Anterior cingulate cortex (tissue), 58 donors: ENCODE measurements around the gene CDH23.

ENCODE experiments used
- DNase-seq, 58 donors: peaks; one replicate each; lab custom pipeline; 2025; lab: John Stamatoyannopoulos, UW

Gene CDH23

DNA sequence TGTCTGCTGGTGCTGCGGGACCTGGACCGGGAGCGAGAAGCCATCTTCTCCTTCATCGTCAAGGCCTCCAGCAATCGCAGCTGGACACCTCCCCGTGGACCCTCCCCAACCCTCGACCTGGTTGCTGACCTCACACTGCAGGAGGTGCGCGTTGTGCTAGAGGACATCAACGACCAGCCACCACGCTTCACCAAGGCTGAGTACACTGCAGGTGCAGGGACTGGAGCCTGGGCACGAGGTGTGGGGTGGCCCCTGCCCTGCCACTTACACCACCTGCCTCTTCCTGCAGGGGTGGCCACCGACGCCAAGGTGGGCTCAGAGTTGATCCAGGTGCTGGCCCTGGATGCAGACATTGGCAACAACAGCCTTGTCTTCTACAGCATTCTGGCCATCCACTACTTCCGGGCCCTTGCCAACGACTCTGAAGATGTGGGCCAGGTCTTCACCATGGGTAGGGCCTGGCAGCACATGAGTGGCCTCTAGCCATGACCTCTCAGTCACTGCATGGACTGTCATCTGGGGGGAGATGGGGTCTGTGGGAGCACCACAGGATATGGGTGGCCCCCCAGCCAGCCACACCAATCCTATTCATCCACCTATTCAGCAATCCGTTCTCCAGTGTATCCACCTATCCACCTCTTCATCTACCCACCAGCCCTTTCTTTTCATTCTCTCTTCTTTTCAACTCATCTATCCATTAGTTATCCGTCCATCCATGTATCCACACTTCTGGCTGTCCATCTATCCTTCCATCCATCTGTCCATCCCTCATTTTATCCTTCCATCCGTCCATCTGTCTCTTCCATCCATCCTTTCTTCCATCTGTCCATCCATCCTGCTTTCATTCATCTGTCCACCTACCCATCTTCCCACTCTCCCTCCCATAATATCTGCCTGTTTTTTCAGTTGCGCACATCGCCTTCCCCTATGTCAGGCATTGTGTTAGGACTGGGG, 411.1 kb downstream of the CDH23 start:
- DNase-seq, result no peak

DNA sequence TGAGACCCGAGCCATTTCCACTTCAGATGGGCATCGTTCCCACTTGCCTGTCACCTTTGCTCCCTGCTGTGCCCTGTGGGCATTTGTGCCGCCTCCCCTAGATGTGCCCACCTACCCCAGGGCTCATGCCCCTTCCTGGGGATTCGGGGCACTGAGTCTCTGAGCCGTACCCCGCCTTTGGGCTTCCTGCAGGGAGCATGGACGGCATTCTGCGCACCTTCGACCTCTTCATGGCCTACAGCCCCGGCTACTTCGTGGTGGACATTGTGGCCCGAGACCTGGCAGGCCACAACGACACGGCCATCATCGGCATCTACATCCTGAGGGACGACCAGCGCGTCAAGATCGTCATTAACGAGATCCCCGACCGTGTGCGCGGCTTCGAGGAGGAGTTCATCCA, 412.9 kb downstream of the CDH23 start:
- DNase-seq, result no peak

DNA sequence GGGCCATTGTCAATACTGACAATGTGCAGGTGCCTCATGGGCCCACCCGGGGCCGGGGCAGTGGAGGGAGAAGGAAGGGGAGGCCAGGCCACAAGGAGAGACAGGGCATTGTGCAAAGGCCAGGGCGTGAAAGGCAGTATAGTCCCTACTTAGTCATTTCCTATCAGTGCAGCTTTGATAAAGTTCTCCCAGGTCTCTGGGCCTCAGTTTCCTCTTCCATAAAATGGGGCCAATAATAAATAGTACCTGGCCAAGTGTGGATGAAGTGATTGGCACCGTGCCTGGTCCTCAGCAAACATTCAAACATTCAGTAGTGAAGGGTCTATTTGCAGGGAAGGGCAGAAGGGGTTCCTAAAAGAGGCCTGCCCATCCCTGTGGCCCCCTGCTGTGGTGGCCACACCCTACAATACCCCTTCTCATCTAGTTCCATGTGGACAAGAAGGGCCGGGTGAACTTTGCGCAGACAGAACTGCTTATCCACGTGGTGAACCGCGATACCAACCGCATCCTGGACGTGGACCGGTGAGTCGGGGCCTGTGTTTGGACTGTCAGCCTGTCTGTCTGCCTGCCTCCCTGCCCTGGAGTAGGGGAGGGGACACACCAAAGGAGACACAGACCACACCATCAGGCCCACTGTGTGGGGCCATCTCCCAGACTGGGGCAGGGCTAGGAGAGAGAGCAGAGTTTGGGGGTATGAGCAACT, 413.5 kb downstream of the CDH23 start:
- no peak for DNase-seq

DNA sequence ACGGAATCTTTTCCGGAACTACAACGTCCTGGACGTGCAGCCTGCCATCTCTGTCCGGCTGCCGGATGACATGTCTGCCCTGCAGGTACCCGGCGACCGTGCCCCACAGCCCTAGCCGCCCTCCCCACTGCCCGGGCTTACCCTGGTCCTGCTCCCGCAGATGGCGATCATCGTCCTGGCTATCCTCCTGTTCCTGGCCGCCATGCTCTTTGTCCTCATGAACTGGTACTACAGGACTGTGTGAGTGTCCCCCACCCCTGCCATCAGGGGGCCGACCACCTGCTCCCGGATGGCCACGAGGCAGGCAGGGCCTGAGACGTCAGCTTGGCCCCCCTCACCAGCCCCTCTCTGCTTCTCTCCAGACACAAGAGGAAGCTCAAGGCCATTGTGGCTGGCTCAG, 414.6 kb downstream of the CDH23 start:
- no peak for DNase-seq

DNA sequence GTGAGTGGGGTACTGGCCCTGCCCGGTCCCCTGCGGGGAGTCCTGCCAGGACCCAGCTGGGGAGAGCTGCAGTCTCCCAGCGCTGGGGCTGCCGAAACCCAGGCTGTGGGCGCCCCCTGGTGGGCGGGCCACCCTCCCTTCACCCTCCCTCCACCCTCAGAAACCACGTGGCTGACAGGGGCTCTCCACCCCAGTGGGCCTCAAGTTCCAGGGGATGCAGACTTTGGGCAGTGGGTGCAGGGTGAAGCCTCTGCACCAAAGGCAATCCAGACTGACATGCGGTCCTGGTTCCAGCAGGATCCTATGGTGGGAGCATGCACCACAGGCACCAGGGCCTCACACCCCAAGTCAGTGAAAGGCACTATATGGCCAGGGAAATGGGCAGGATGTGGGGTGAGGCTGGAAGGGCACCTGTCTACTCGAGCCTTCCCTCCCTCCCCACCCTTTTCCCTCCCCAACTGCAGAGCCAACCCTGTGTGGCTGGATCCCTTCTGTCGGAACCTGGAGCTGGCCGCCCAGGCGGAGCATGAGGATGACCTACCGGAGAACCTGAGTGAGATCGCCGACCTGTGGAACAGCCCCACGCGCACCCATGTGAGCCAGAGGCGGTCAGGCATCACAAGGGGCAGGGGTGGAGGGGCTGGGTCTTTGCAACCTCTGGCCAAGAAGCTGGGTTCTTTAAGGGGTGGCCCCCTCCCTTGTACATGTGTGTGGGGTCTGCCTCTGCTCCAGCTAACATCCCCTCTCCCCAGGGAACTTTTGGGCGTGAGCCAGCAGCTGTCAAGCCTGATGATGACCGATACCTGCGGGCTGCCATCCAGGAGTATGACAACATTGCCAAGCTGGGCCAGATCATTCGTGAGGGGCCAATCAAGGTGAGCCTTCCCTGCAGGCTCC, 415.5 kb downstream of the CDH23 start:
- DNase-seq, result peak in 48 of 58 donors; percentile 7 to 78 (median 56)

DNA sequence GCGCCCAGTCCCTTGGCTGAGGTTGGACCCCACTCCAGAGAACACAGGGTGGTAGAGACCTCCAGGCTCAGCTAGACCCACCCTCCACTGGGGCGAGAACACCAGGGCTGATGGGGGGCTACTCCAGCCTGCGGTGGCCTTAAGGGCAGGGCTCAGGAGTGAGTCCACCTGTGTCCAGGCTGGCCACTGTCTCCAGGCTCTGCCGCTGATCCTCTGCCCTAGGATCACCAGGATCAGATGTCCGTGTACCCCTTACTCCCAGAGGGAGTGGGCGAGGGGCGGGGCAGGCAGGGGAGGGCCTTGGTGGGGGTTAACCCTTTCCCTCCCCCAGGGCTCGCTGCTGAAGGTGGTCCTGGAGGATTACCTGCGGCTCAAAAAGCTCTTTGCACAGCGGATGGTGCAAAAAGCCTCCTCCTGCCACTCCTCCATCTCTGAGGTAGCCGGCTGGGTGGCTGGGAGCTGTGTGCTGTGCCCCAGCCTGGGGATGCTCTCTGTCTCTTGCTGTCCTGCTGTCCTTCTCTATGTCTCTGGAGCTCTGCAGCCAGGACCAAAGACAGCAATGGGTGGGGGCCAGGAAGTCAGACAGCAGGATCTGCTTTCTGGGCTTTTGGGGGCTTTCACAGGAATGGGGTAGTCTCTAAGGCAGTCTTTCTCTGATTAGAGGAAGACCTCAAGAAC, 416.3 kb downstream of the CDH23 start:
- no peak for DNase-seq

DNA sequence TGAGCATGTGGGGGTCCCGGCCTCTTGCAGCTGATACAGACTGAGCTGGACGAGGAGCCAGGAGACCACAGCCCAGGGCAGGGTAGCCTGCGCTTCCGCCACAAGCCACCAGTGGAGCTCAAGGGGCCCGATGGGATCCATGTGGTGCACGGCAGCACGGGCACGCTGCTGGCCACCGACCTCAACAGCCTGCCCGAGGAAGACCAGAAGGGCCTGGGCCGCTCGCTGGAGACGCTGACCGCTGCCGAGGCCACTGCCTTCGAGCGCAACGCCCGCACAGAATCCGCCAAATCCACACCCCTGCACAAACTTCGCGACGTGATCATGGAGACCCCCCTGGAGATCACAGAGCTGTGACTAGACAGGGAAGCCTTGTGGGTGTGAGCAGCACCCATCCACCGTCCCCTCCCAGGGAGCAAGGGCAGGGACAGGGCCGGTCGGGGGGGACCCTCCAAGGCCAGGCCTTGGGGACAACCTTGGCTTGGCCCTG, 418.2 kb downstream of the CDH23 start:
- no peak for DNase-seq

DNA sequence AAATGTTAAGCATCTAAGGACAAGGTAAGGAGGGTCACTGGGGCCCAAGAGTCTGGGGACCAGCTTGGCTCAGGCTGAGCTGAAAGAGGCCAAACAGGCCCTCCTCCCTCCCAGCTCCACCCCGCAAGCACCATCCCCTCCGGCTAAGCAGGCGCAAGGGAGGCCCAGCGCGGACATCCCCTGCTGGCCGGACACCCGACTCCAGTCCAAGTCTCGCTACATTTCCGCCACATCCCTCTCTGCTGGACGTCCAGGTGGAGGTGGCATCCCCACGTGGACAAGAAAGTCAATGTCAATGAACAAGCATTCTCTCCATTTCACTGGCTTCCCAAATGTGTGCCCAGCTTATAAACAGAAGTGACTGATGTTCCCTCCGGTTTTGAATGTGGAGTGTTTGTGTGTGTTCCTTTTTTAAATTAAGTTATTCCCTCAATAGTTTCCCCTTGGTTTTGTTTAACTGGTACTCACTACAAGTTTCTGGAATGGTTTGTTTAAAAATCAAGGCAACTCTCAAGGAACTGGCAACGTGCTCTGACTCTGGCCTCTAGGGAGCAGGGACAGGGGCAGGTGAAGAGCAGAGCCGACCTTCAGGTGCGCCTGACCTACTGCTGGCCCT, 418.9 kb downstream of the CDH23 start:
- no peak for DNase-seq

DNA sequence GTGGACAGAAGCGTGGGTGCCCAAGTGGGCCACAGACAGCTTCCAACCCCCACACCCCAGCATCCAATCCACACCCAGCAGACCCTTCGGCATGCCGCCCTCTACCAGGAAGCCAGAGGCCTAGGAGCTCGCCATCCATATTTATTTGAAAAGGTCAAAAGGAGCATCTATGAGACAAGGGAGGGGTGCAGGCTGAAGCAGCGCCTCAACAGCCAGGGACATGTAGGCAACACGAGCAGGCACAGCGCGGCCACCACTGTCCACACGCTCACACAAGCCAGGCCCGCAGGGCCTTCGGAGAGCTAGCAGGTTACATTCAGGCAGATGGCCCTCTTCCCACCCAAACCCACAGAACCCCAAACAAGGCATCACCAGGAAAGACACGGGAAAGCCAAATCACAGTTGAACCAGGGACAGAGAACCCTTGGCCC, 419.7 kb downstream of the CDH23 start:
- no peak for DNase-seq

DNA sequence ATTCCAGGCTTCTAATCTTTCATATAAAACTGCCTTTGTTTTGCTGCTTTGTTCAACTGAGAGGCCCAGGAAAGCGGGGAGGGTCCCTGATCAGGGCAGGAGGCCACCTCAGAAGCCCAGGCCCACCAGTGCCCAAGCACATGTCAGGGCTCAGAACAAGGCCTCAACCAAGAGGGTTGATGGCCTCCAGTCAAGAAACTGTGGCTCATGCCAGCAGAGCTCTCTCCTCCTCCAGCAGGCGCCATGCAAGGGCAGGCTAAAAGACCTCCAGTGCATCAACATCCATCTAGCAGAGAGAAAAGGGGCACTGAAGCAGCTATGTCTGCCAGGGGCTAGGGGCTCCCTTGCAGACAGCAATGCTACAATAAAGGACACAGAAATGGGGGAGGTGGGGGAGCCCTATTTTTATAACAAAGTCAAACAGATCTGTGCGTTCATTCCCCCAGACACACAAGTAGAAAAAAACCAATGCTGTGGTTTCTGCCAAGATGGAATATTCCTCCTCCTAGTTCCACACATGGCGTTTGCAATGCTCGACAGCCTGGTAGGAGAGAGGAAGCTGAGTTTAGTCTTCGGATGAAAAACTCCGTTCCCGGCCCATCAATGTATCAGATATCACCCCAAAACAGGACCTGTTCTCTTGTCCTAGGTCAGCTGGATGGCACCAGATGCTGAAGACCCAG, 420.4 kb downstream of the CDH23 start:
- DNase-seq, result peak in 12 of 58 donors; percentile 19 to 53 (median 34)

DNA sequence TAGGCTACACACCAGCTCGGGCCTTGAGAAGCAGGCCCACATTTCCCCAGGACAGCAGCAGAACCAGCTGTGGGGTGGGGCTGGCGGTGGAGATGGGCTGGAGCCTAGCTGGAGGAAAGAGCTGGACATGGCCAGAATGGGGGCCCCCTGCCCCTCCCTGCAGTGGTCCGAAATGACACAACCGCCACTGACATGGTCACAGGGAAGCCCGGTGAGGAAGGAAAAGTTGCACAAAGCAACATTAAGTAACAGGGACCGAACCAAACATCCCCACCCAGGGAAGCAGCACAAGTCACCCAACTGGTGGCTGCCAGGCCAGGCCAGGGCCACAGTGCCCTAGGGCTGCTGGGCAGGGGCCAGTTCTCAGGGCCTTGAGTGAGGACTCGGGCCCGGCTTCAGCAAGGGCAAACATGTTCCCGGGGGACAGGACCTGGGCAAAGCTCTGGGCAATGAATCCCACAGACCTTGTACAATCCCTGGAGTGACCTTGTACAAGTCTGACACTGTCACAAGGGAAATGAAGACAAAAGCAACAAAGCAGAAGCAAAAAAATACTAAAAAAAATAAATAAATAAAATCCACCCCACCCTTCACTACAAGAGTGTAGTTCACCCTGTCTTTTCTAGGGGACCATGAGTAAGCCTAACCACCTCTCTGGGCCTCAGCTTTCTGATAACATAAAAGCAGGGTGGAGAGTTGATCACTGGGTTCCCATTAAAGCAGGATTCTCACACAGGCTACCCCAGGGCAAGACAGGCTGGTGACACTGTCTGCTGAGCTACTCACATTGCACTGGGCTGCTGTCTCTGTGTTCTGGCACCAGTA, 421.3 kb downstream of the CDH23 start:
- DNase-seq, result peak in 7 of 58 donors; percentile 22 to 65 (median 27)

DNA sequence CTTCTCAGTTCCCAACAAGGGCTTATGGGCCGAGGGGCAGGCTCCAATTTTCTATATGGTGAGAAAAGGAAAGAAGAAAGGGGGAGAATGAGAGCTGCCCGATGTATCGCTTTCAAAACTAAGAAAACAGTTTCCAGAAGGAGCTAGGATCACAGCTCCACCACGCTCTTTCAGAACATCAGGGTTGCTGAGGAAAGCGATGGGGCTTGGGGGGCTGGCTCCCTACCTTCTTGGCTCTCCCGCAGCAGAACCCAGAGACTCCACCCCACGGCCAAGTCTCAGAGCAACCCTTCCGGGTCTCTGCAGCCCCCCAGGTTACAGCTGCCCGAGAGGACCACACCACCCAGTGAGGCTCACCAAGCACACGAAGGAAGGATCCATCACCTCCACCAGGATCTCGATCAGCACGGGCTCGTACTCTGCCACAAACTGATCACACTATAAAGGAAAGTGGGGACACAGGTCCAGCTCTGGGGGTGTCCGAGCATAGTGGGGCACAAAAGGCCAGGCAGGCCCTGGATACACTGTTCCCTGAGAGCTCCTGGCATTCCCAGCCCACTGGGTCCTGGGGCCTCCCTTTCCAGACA, 422.0 kb downstream of the CDH23 start:
- no peak for DNase-seq

DNA sequence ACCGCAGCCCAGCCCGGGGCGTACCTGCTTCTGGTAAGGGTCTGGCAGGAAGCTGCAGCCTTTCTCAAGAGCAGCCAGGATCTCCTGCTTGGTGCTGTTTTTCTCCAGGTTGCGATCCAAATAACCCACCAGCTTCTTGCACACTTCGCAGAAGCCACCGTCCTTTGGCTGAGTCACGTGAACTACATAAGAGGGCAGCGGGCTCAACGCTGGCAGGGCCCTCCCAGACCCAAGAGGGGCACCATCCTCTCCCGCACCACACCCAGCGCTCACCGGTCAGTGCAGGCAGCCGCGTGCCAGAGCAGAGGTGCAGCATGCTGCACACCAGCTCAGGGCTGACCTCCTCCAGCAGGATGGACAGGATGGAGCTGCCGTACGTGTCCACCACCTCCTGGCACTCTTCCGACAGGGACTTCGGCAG, 422.7 kb downstream of the CDH23 start:
- DNase-seq, result no peak

DNA sequence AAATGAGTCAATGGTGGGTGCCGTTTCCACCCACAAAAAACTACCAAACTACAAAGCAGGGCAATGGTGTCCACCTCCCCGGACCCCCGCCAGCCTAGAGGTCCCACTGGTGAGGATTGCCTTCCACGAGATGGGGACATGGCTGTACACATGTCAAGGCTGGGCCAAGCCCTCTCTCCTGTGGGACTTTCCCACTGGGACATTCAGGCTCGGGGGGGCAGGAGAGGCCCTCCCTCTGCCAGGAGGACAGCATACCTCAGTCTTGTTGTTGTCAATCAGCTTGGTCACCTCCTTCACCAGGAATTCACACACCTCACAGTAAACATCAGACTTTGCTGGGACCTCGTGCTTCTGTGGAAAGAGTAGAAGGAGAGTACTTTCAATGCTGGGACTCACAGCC, 423.3 kb downstream of the CDH23 start:
- no peak for DNase-seq

DNA sequence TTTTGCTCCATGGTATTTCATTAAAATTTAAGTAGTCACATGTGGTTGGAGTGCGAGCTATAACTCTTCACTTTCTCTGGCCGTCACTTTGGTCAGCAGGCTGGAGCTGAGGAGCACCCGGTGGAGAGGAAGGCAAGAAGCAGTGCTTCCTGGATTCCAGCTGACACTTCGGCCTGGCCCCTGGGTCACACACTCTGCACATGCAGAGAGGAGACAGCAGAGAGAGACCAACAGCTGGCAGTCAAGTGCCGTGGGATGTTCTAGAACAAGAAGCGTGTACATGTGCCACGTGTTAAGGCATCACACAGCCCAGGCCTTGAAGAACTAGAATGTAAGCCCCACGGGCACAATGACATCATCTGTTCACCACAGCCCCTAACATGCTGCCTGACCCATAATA, 424.2 kb downstream of the CDH23 start:
- no peak for DNase-seq

DNA sequence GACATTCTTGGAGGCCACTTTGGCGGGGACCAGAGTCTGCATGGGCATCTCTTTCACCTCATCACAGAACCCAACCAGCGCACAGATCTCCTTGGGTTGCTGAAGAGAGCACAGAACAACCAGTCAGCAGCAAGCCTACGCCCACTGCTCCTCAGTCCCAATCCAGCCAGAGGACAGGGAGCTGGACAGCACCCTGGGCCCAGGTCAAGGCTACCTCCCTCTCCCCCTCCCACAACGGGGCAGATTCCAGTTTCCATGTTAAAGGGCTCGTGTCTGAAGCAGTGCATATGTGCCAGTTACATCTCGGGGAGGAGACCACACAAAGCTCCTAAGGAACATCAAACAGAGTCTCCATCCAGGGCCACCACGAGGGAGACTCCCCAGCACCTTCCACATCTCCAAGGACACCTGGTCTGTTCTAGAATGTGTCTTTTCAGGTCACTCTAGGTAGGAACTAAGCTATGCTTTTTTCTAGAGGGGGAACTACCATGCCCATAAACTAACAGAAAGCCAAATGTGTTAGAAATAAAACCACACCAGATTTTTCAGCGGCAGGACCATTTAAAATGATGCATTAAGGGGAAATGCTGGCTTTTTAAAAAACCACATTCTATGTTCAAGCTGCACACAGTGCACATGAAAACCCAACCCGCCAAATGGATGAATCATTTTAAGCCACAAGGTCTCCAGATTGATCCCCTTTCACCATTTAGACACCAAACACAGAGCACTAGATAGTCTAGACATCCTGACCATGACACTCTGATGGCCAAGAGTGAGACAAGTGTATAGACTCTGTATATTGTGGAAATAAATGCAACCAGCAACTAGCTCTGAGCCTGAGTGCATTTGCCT, 425.4 kb downstream of the CDH23 start:
- DNase-seq, result no peak

DNA sequence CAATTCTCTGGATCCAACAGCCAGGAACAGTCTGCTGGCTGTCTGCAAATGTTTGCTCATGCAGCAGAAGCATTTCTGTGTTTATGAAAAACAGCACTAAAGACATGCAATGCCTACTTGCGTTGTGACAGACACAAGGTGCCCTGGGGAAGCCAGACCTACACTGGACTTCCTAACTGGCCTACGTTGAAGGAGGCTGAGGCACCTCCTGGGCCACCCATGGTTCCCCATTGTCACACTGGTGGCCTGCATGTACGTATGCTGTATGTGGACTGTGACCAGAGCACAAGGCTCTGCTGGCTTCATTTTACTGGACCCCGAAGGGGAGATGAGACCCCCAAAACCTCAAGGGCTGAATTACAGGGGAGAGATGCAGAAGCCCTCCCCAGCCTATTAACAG, 426.6 kb downstream of the CDH23 start:
- no peak for DNase-seq
